ENCODE results near the gene TMEM86A. TPM values are rescaled to one million over a fixed set of nuclear protein-coding genes. Genes with fewer than 3 reads are reported as not detected.

TMEM86A gene
- total and polyA plus RNA-seq, 2 donors, result 1.9 TPM

DNA sequence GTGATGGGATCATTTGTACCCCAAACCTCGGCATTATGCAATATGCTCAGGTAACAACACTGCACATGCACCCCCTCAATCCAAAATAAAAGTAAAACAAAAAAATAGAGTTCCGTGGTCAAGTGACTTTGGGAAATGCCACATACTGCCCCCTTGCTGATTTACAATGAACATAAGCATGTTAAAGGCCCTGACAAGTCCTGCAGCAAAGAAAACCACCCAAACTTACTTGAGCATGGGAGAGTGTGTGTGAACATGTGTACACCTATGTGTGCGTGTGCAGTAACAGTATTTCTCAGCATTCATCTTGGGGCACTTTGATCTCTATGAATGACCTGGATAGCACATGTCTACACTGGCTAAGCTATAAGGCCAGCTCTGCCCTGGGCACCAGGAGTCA, 43.2 kb downstream of the TMEM86A start:
- H3K4me1 ChIP-seq (ENCODE audit: control insufficient read depth in 2 of 2, insufficient read depth in 2 of 2, low read length in 2 of 2), result no peaks in the 10 kb centered on the region
- no peak for DNase-seq (ENCODE audit: low read depth in 6 of 9, low spot score in 9 of 9)
- no peak overlapping the region for H3K27ac ChIP-seq (ENCODE audit: low read depth in 1 of 2, low read length in 1 of 2)
- H3K9me3 ChIP-seq (ENCODE audit: control insufficient read depth in 2 of 2, insufficient read depth in 1 of 2, low read length in 1 of 2), result no peaks in the 10 kb centered on the region
- whole genome bisulfite sequencing, result 95% methylated on average over 3 of the region's 3 CpGs
- no peaks in the 10 kb centered on the region for H3K36me3 ChIP-seq (ENCODE audit: control insufficient read depth in 2 of 2, insufficient read depth in 2 of 2, low read length in 1 of 2)
- H3K27me3 ChIP-seq (ENCODE audit: control insufficient read depth in 2 of 2, insufficient read depth in 1 of 2, low read length in 1 of 2), result no peaks in the 10 kb centered on the region
- no peak overlapping the region for H3K4me3 ChIP-seq (ENCODE audit: low read length in 2 of 2)

DNA sequence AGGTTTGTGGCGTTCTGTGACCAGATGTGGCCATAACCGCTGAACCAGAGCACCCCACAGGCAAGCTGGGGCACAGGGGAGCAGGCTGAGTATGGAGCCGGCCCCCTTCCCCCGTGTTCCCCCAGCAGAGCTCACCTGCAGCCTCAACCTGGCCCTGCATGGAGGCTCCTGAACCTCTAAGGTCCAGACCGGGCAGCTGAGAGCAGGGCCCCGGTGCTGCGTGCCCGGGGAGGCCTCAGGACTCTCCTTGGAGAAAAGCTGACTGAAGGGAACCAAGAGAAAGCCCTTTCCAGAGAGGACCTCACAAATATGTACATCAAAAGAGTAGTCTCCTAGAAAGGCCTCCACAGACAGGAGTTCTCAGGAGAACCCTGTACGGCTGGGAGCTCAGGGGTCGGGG, 44.8 kb downstream of the TMEM86A start:
- no peak overlapping the region for H3K4me3 ChIP-seq (ENCODE audit: low read length in 2 of 2)
- DNase-seq (ENCODE audit: low read depth in 6 of 9, low spot score in 9 of 9), result no peak
- WGBS, result 93% methylated on average over 10 of the region's 10 CpGs
- no peaks in the 10 kb centered on the region for H3K27me3 ChIP-seq (ENCODE audit: control insufficient read depth in 2 of 2, insufficient read depth in 1 of 2, low read length in 1 of 2)
- H3K9me3 ChIP-seq (ENCODE audit: control insufficient read depth in 2 of 2, insufficient read depth in 1 of 2, low read length in 1 of 2), result no peaks in the 10 kb centered on the region
- H3K27ac ChIP-seq (ENCODE audit: low read depth in 1 of 2, low read length in 1 of 2), result no peak overlapping the region
- no peaks in the 10 kb centered on the region for H3K4me1 ChIP-seq (ENCODE audit: control insufficient read depth in 2 of 2, insufficient read depth in 2 of 2, low read length in 2 of 2)
- no peaks in the 10 kb centered on the region for H3K36me3 ChIP-seq (ENCODE audit: control insufficient read depth in 2 of 2, insufficient read depth in 2 of 2, low read length in 1 of 2)

DNA sequence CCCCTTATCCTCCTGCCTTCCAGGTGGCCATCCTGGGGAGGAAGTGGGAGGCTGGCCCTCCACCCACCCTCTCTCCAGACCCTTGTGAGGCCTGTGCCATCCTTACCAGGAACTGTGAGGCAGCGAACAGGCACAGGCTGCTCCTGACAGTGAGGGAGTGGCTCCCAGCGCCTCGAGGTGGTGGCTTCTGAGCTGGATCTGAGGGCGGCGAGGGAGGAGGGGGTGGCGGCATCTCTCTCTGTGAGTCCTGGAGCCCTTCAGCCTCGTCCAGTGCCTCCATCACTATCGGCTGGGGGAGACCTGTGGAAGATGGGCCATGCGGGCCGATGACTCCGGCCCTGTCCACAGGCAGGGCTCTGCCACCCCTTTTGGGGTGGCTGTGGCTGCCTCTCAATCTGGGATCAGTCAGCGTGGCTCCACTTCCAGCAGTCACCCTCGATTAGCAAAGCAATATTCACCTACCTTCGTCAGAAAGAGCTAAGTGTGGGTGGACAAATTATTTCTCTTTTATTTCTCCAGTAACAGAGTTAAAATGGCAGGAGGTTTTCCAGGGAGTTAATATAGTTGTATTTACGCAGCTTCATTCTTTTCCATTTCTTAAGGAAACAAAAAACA, 45.4 kb downstream of the TMEM86A start:
- WGBS, result 90% methylated on average over 15 of the region's 15 CpGs
- no peak for DNase-seq (ENCODE audit: low read depth in 6 of 9, low spot score in 9 of 9)
- Histone ChIP-seq H3K4me3 (ENCODE audit: low read length in 2 of 2) (no peak overlapping the region), H3K27ac (ENCODE audit: low read depth in 1 of 2, low read length in 1 of 2) (no peak overlapping the region), H3K27me3 (ENCODE audit: control insufficient read depth in 2 of 2, insufficient read depth in 1 of 2, low read length in 1 of 2) (no peaks in the 10 kb centered on the region), H3K9me3 (ENCODE audit: control insufficient read depth in 2 of 2, insufficient read depth in 1 of 2, low read length in 1 of 2) (no peaks in the 10 kb centered on the region), H3K36me3 (ENCODE audit: control insufficient read depth in 2 of 2, insufficient read depth in 2 of 2, low read length in 1 of 2) (no peaks in the 10 kb centered on the region), H3K4me1 (ENCODE audit: control insufficient read depth in 2 of 2, insufficient read depth in 2 of 2, low read length in 2 of 2) (no peaks in the 10 kb centered on the region)

DNA sequence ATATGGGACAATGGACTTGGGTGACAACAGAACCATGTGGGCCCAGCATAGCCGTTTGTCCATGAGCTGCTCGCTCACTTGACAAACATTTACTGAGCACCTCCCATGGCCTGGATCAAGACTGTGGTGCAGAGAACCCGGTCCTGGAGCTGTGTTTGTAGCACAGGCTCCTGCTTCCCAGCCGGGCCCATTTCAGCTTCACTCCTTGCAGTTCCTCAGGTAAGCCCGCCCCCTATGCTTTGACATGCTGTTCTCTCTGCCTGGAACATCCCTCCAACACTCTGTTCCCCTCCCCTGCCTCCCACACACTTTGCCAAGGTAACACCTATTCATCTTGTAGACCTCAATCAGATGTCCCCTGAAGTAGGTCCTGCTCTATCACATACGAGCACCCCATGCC, 46.7 kb downstream of the TMEM86A start:
- Histone ChIP-seq H3K36me3 (ENCODE audit: control insufficient read depth in 2 of 2, insufficient read depth in 2 of 2, low read length in 1 of 2) (no peaks in the 10 kb centered on the region), H3K9me3 (ENCODE audit: control insufficient read depth in 2 of 2, insufficient read depth in 1 of 2, low read length in 1 of 2) (no peaks in the 10 kb centered on the region), H3K4me1 (ENCODE audit: control insufficient read depth in 2 of 2, insufficient read depth in 2 of 2, low read length in 2 of 2) (no peaks in the 10 kb centered on the region), H3K4me3 (ENCODE audit: low read length in 2 of 2) (no peak overlapping the region), H3K27me3 (ENCODE audit: control insufficient read depth in 2 of 2, insufficient read depth in 1 of 2, low read length in 1 of 2) (no peaks in the 10 kb centered on the region), H3K27ac (ENCODE audit: low read depth in 1 of 2, low read length in 1 of 2) (no peak overlapping the region)
- WGBS, result 92% methylated on average over 6 of the region's 6 CpGs
- no peak for DNase-seq (ENCODE audit: low read depth in 6 of 9, low spot score in 9 of 9)

DNA sequence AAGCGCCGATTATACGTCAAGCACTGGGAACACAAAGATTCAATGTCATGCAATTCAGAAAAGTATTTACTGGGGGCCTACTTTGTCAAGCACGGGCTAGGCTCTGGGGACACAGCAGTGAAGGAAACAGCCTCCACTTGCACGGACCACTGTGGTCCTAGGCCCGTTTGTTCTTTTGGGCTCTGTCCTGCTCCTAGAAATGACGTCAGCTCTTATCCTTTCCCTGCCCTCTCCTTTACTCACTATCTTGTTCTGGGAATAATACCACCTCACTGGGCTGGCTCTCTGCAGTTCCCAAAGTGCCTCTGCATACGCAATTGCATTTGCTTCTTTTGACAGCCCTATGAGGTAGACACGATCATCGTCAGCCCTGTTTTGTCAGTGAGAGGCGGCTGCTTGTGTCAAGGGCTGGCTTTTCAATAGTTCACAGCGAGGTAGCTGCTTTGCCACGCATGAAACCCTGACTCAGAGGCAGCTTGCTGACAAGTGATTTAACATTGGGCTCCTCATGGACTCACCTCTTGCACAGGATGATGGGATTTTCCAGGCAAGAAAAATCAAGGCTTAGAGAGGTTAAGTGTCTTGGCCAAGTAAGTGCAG, 50.3 kb downstream of the TMEM86A start:
- Histone ChIP-seq H3K27ac (ENCODE audit: low read depth in 1 of 2, low read length in 1 of 2) (no peak overlapping the region), H3K36me3 (ENCODE audit: control insufficient read depth in 2 of 2, insufficient read depth in 2 of 2, low read length in 1 of 2) (no peaks in the 10 kb centered on the region), H3K9me3 (ENCODE audit: control insufficient read depth in 2 of 2, insufficient read depth in 1 of 2, low read length in 1 of 2) (no peaks in the 10 kb centered on the region), H3K27me3 (ENCODE audit: control insufficient read depth in 2 of 2, insufficient read depth in 1 of 2, low read length in 1 of 2) (peaks cover 0 to 2% of the 10 kb centered on the region in 2 donors), H3K4me3 (ENCODE audit: low read length in 2 of 2) (no peak overlapping the region), H3K4me1 (ENCODE audit: control insufficient read depth in 2 of 2, insufficient read depth in 2 of 2, low read length in 2 of 2) (no peaks in the 10 kb centered on the region)
- WGBS, result 96% methylated on average over 13 of the region's 13 CpGs
- DNase-seq (ENCODE audit: low read depth in 6 of 9, low spot score in 9 of 9), result no peak

DNA sequence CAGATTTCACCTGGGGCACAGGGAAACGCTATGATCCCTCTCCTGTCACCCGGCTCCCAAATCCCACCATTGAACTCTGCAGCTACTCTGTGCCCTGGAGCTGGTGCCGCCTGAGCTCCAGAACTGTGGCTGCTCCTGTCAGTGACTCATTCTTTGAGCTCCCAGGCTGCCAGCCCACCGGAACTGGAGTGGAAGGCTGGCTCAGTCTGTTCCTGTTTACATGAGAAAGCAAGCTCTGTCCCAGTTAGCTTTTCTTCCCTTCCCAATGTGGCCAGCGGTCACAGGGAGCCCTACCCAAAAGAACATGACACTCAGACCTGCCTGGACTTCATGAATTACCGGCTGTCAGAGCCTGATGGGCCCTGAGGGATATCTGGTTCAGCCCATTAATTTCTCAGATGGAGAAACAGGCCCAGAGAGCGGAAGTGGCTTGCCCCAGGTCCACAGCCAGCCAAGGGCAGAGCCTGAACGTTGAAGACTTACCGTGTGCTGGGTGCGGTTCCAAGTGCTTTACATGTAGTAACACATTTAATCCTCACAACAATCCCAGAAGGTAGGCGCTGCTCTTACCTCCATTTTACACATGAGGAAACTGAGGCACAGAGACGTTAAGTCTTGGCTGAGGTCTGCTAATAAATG, 51.2 kb downstream of the TMEM86A start:
- Histone ChIP-seq H3K4me3 (ENCODE audit: low read length in 2 of 2) (no peak overlapping the region), H3K36me3 (ENCODE audit: control insufficient read depth in 2 of 2, insufficient read depth in 2 of 2, low read length in 1 of 2) (no peaks in the 10 kb centered on the region), H3K27me3 (ENCODE audit: control insufficient read depth in 2 of 2, insufficient read depth in 1 of 2, low read length in 1 of 2) (peaks cover 0 to 2% of the 10 kb centered on the region in 2 donors), H3K9me3 (ENCODE audit: control insufficient read depth in 2 of 2, insufficient read depth in 1 of 2, low read length in 1 of 2) (no peaks in the 10 kb centered on the region), H3K27ac (ENCODE audit: low read depth in 1 of 2, low read length in 1 of 2) (no peak overlapping the region), H3K4me1 (ENCODE audit: control insufficient read depth in 2 of 2, insufficient read depth in 2 of 2, low read length in 2 of 2) (no peaks in the 10 kb centered on the region)
- DNase-seq (ENCODE audit: low read depth in 6 of 9, low spot score in 9 of 9), result no peak
- WGBS, result 79% methylated on average over 12 of the region's 12 CpGs

DNA sequence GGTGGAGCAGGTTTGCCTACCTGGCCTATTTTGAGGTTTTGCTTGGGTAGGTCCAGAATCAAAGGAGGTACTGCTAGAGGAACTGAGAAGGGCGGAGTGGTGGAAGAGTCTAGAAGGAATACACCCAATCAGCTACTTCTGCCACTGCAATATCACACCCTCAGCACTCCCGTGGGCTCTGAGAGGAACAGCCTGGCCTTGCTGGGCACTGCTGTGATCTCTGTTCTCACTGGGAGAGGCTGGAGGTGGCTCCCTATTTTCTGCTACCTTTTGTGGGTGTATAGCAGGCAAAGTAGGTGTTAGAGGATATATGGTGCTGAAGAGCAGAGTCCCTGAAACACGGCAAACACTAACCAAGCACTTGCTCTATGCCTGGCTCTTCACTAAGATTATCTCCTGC, 52.4 kb downstream of the TMEM86A start:
- H3K27ac ChIP-seq (ENCODE audit: low read depth in 1 of 2, low read length in 1 of 2), result no peak overlapping the region
- no peaks in the 10 kb centered on the region for H3K4me1 ChIP-seq (ENCODE audit: control insufficient read depth in 2 of 2, insufficient read depth in 2 of 2, low read length in 2 of 2)
- WGBS, result 96% methylated on average over 3 of the region's 3 CpGs
- no peak overlapping the region for H3K4me3 ChIP-seq (ENCODE audit: low read length in 2 of 2)
- H3K9me3 ChIP-seq (ENCODE audit: control insufficient read depth in 2 of 2, insufficient read depth in 1 of 2, low read length in 1 of 2), result no peaks in the 10 kb centered on the region
- no peaks in the 10 kb centered on the region for H3K36me3 ChIP-seq (ENCODE audit: control insufficient read depth in 2 of 2, insufficient read depth in 2 of 2, low read length in 1 of 2)
- no peak for DNase-seq (ENCODE audit: low read depth in 6 of 9, low spot score in 9 of 9)
- peaks cover 0 to 2% of the 10 kb centered on the region in 2 donors for H3K27me3 ChIP-seq (ENCODE audit: control insufficient read depth in 2 of 2, insufficient read depth in 1 of 2, low read length in 1 of 2)

DNA sequence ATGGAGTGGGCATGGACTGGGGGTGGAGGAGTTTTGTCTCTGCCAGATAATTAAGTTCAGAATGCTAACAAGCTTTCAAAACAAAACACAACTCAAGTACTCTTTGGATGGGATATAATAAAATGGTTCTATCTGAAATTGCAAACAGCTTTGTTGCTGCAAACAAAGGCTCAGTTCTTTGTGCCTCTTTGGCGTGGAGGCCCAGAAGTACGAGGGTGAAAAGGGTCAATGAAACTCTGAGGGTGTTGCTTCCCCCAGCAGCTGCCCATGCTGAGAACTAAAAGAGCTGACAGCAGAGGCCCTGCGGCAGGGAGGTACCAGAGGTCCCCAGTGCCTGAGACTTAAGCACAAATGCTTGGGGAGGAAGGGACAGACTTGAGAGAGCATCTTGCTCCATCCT, 53.9 kb downstream of the TMEM86A start:
- WGBS, result 93% methylated on average over 3 of the region's 3 CpGs
- DNase-seq (ENCODE audit: low read depth in 6 of 9, low spot score in 9 of 9), result no peak
- peaks cover 0 to 2% of the 10 kb centered on the region in 2 donors for H3K27me3 ChIP-seq (ENCODE audit: control insufficient read depth in 2 of 2, insufficient read depth in 1 of 2, low read length in 1 of 2)
- no peaks in the 10 kb centered on the region for H3K4me1 ChIP-seq (ENCODE audit: control insufficient read depth in 2 of 2, insufficient read depth in 2 of 2, low read length in 2 of 2)
- H3K27ac ChIP-seq (ENCODE audit: low read depth in 1 of 2, low read length in 1 of 2), result no peak overlapping the region
- H3K36me3 ChIP-seq (ENCODE audit: control insufficient read depth in 2 of 2, insufficient read depth in 2 of 2, low read length in 1 of 2), result no peaks in the 10 kb centered on the region
- no peaks in the 10 kb centered on the region for H3K9me3 ChIP-seq (ENCODE audit: control insufficient read depth in 2 of 2, insufficient read depth in 1 of 2, low read length in 1 of 2)
- H3K4me3 ChIP-seq (ENCODE audit: low read length in 2 of 2), result no peak overlapping the region

DNA sequence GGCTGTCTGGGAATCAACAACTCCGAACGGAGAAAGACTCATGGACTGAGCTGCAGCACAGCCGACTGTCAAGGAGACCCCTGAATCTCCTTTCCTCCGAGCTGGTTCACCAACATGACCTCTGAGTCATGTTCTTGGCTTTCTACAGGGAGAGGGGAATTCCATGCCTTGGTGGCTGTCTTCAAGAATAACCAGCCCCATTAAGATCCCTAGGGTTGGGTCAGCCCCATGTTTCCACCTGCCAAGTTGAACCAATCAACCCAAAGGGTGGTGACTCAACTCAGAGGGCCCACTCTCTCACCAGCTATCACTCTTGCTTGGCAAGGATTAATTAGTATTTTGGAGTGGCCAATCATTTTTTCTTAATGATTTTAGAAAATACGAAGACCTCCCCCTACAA, 55.7 kb downstream of the TMEM86A start:
- Histone ChIP-seq H3K4me3 (ENCODE audit: low read length in 2 of 2) (no peak overlapping the region), H3K27ac (ENCODE audit: low read depth in 1 of 2, low read length in 1 of 2) (no peak overlapping the region), H3K4me1 (ENCODE audit: control insufficient read depth in 2 of 2, insufficient read depth in 2 of 2, low read length in 2 of 2) (no peaks in the 10 kb centered on the region), H3K9me3 (ENCODE audit: control insufficient read depth in 2 of 2, insufficient read depth in 1 of 2, low read length in 1 of 2) (no peaks in the 10 kb centered on the region), H3K27me3 (ENCODE audit: control insufficient read depth in 2 of 2, insufficient read depth in 1 of 2, low read length in 1 of 2) (peaks cover 0 to 2% of the 10 kb centered on the region in 2 donors), H3K36me3 (ENCODE audit: control insufficient read depth in 2 of 2, insufficient read depth in 2 of 2, low read length in 1 of 2) (no peaks in the 10 kb centered on the region)
- 96% methylated on average over 5 of the region's 5 CpGs for WGBS
- no peak for DNase-seq (ENCODE audit: low read depth in 6 of 9, low spot score in 9 of 9)

All from thymus (tissue), 11 donors.